ENCODE data around the gene F10. TPM values are rescaled to one million over a fixed set of nuclear protein-coding genes. Genes with fewer than 3 reads are reported as not detected.

The F10 gene
- total and polyA plus RNA-seq, 4 experiments from 2014 or later = not detected

- Mint-ChIP-seq H3K9me3 (peaks cover 0 to 2% (median 0%) of the 10 kb centered on the region in 8 donors), H3K27me3 (no peaks in the 10 kb centered on the region), H3K4me1 (no peaks in the 10 kb centered on the region), H3K27ac (no peak overlapping the region), H3K36me3 (peaks cover 0 to 6% of the 10 kb centered on the region in 2 donors), H3K4me3 (no peak overlapping the region)
- intact Hi-C loops (cut with micrococcal nuclease) = no loop called here
- no peak for DNase-seq
- CTCF ChIA-PET (ENCODE audit: partially characterized antibody) = no interaction called here
- Histone ChIP-seq H3K9me3 (ENCODE audit: control insufficient read depth in 1 of 2, low read length in 2 of 2) (no peaks in the 10 kb centered on the region), H3K27ac (ENCODE audit: low read depth, low read length) (no peak overlapping the region), H3K4me3 (ENCODE audit: low read length in 2 of 2) (no peak overlapping the region), H3K4me1 (ENCODE audit: insufficient read depth, low read length) (no peaks in the 10 kb centered on the region), H3K27me3 (ENCODE audit: insufficient read depth, low read length) (no peaks in the 10 kb centered on the region), H3K36me3 (ENCODE audit: insufficient read depth, low read length) (no peaks in the 10 kb centered on the region)
- POLR2A ChIA-PET (ENCODE audit: partially characterized antibody) = no interaction called here
Observed at GRCh38 chr13:113083022-113083373, 39.6 kb upstream of the F10 start.

- no peaks in the 10 kb centered on the region for H3K27me3 Mint-ChIP-seq
- DNase-seq = no peak
- intact Hi-C loops (cut with micrococcal nuclease) = no loop called here
- no peak overlapping the region for H3K27ac Mint-ChIP-seq
- no peak overlapping the region for H3K4me3 Mint-ChIP-seq
- no peaks in the 10 kb centered on the region for H3K4me1 ChIP-seq (ENCODE audit: insufficient read depth, low read length)
- ChIA-PET CTCF (ENCODE audit: partially characterized antibody) (no interaction called here), POLR2A (ENCODE audit: partially characterized antibody) (no interaction called here)
- H3K4me1 Mint-ChIP-seq = no peaks in the 10 kb centered on the region
- no peaks in the 10 kb centered on the region for H3K27me3 ChIP-seq (ENCODE audit: insufficient read depth, low read length)
- H3K36me3 Mint-ChIP-seq = peaks cover 0 to 6% of the 10 kb centered on the region in 2 donors
- H3K36me3 ChIP-seq (ENCODE audit: insufficient read depth, low read length) = no peaks in the 10 kb centered on the region
- no peak overlapping the region for H3K27ac ChIP-seq (ENCODE audit: low read depth, low read length)
- H3K9me3 Mint-ChIP-seq = peaks cover 0 to 2% (median 0%) of the 10 kb centered on the region in 8 donors
- H3K4me3 ChIP-seq (ENCODE audit: low read length in 2 of 2) = no peak overlapping the region
- H3K9me3 ChIP-seq (ENCODE audit: control insufficient read depth in 1 of 2, low read length in 2 of 2) = no peaks in the 10 kb centered on the region
Observed at GRCh38 chr13:113083402-113084061, 39.1 kb upstream of the F10 start.

- H3K4me3 ChIP-seq (ENCODE audit: low read length in 2 of 2) = no peak overlapping the region
- no peaks in the 10 kb centered on the region for H3K36me3 ChIP-seq (ENCODE audit: insufficient read depth, low read length)
- ChIA-PET CTCF (ENCODE audit: partially characterized antibody) (no interaction called here), POLR2A (ENCODE audit: partially characterized antibody) (no interaction called here)
- H3K4me1 ChIP-seq (ENCODE audit: insufficient read depth, low read length) = no peaks in the 10 kb centered on the region
- H3K9me3 ChIP-seq (ENCODE audit: control insufficient read depth in 1 of 2, low read length in 2 of 2) = no peaks in the 10 kb centered on the region
- H3K4me3 Mint-ChIP-seq = no peak overlapping the region
- no peak for DNase-seq
- H3K4me1 Mint-ChIP-seq = no peaks in the 10 kb centered on the region
- intact Hi-C loops (cut with micrococcal nuclease) = no loop called here
- no peaks in the 10 kb centered on the region for H3K27me3 Mint-ChIP-seq
- no peaks in the 10 kb centered on the region for H3K27me3 ChIP-seq (ENCODE audit: insufficient read depth, low read length)
- H3K9me3 Mint-ChIP-seq = peaks cover 0 to 2% (median 0%) of the 10 kb centered on the region in 8 donors
- H3K27ac ChIP-seq (ENCODE audit: low read depth, low read length) = no peak overlapping the region
- H3K36me3 Mint-ChIP-seq = peaks cover 0 to 9% of the 10 kb centered on the region in 2 donors
- H3K27ac Mint-ChIP-seq = no peak overlapping the region
Observed at GRCh38 chr13:113084094-113084942, 38.3 kb upstream of the F10 start.

GRCh38 chr13:113084943-113085540 is 37.6 kb upstream of the F10 start:
- H3K4me1 ChIP-seq (ENCODE audit: insufficient read depth, low read length) = no peaks in the 10 kb centered on the region
- H3K36me3 Mint-ChIP-seq = peaks cover 0 to 9% of the 10 kb centered on the region in 2 donors
- no peaks in the 10 kb centered on the region for H3K27me3 ChIP-seq (ENCODE audit: insufficient read depth, low read length)
- no peaks in the 10 kb centered on the region for H3K4me1 Mint-ChIP-seq
- H3K27ac ChIP-seq (ENCODE audit: low read depth, low read length) = no peak overlapping the region
- no peak overlapping the region for H3K4me3 Mint-ChIP-seq
- no peaks in the 10 kb centered on the region for H3K27me3 Mint-ChIP-seq
- H3K36me3 ChIP-seq (ENCODE audit: insufficient read depth, low read length) = no peaks in the 10 kb centered on the region
- CTCF ChIA-PET (ENCODE audit: partially characterized antibody) = no interaction called here
- peak overlapping the region in 1 of 7 donors; percentile 15 for H3K27ac Mint-ChIP-seq
- peaks cover 0 to 2% (median 0%) of the 10 kb centered on the region in 8 donors for H3K9me3 Mint-ChIP-seq
- no peaks in the 10 kb centered on the region for H3K9me3 ChIP-seq (ENCODE audit: control insufficient read depth in 1 of 2, low read length in 2 of 2)
- no peak overlapping the region for H3K4me3 ChIP-seq (ENCODE audit: low read length in 2 of 2)
- POLR2A ChIA-PET (ENCODE audit: partially characterized antibody) = no interaction called here
- intact Hi-C loops (cut with micrococcal nuclease) = no loop called here
- DNase-seq = no peak

GRCh38 chr13:113086031-113086750 is 36.4 kb upstream of the F10 start:
- Mint-ChIP-seq H3K27me3 (no peaks in the 10 kb centered on the region), H3K27ac (no peak overlapping the region), H3K4me1 (no peaks in the 10 kb centered on the region), H3K36me3 (peaks cover 2 to 9% of the 10 kb centered on the region in 2 donors), H3K4me3 (no peak overlapping the region), H3K9me3 (peaks cover 0 to 2% (median 0%) of the 10 kb centered on the region in 8 donors)
- no peak for DNase-seq
- no peaks in the 10 kb centered on the region for H3K36me3 ChIP-seq (ENCODE audit: insufficient read depth, low read length)
- H3K4me1 ChIP-seq (ENCODE audit: insufficient read depth, low read length) = no peaks in the 10 kb centered on the region
- no peak overlapping the region for H3K4me3 ChIP-seq (ENCODE audit: low read length in 2 of 2)
- no peaks in the 10 kb centered on the region for H3K27me3 ChIP-seq (ENCODE audit: insufficient read depth, low read length)
- ChIA-PET CTCF (ENCODE audit: partially characterized antibody) (interaction anchor here (0.7 kb wide), 1 partner anchor 108 kb away, joined by 3 read pairs; no protein-coding TSS in a partner anchor), POLR2A (ENCODE audit: partially characterized antibody) (no interaction called here)
- no peak overlapping the region for H3K27ac ChIP-seq (ENCODE audit: low read depth, low read length)
- H3K9me3 ChIP-seq (ENCODE audit: control insufficient read depth in 1 of 2, low read length in 2 of 2) = no peaks in the 10 kb centered on the region
- intact Hi-C loops (cut with micrococcal nuclease) = no loop called here

GRCh38 chr13:113086991-113087922 is 35.3 kb upstream of the F10 start:
- no peaks in the 10 kb centered on the region for H3K9me3 ChIP-seq (ENCODE audit: control insufficient read depth in 1 of 2, low read length in 2 of 2)
- no peaks in the 10 kb centered on the region for H3K36me3 ChIP-seq (ENCODE audit: insufficient read depth, low read length)
- intact Hi-C loops (cut with micrococcal nuclease) = no loop called here
- Mint-ChIP-seq H3K36me3 (peaks cover 2 to 9% of the 10 kb centered on the region in 2 donors), H3K27ac (no peak overlapping the region), H3K4me1 (no peaks in the 10 kb centered on the region), H3K9me3 (peaks cover 0 to 2% (median 0%) of the 10 kb centered on the region in 8 donors), H3K4me3 (no peak overlapping the region), H3K27me3 (no peaks in the 10 kb centered on the region)
- CTCF ChIA-PET (ENCODE audit: partially characterized antibody) = interaction anchor here (0.7 kb wide), 1 partner anchor 109 kb away, joined by 3 read pairs; no protein-coding TSS in a partner anchor
- POLR2A ChIA-PET (ENCODE audit: partially characterized antibody) = no interaction called here
- H3K27ac ChIP-seq (ENCODE audit: low read depth, low read length) = no peak overlapping the region
- no peaks in the 10 kb centered on the region for H3K4me1 ChIP-seq (ENCODE audit: insufficient read depth, low read length)
- DNase-seq = no peak
- no peak overlapping the region for H3K4me3 ChIP-seq (ENCODE audit: low read length in 2 of 2)
- H3K27me3 ChIP-seq (ENCODE audit: insufficient read depth, low read length) = no peaks in the 10 kb centered on the region
